DMS153 treated with DMSO at 0.1 percent for 48 hours (cell line): ENCODE measurements around the gene GFPT2.
A peak's percentile ranks its signal among the peaks of the same experiment; 100 is the strongest.
"Not testable (repeated sequence)": the region's sequence is repeated elsewhere in the genome, so short reads cannot be mapped to it uniquely, and the experiment has no call there.

Source experiments
- DNase-seq: peaks from one replicate; lab custom pipeline; 2025; ENCODE audit not compliant: unreplicated experiment; lab: John Stamatoyannopoulos, UW

The GFPT2 gene

GRCh38 chr5:180311216-180311615, 41.9 kb downstream of the GFPT2 start:
- no peak for DNase-seq

GRCh38 chr5:180306796-180307195, 46.3 kb downstream of the GFPT2 start:
- DNase-seq, result no peak

- no peak for DNase-seq
These were observed 47.7 kb downstream of the GFPT2 start for GRCh38 chr5:180305481-180305880.

GRCh38 chr5:180304431-180305375, 48.4 kb downstream of the GFPT2 start:
- DNase-seq, result no peak

GRCh38 chr5:180304016-180304292, 49.2 kb downstream of the GFPT2 start:
- no peak for DNase-seq

GRCh38 chr5:180303226-180304015, 49.7 kb downstream of the GFPT2 start:
- DNase-seq, result no peak

- no peak for DNase-seq
These were observed 50.9 kb downstream of the GFPT2 start for GRCh38 chr5:180302256-180302655.

- no peak for DNase-seq
These were observed 51.9 kb downstream of the GFPT2 start for GRCh38 chr5:180301253-180301652.

- DNase-seq, result no peak
These were observed 53.6 kb downstream of the GFPT2 start for GRCh38 chr5:180299526-180299925.

GRCh38 chr5:180299014-180299413, 54.1 kb downstream of the GFPT2 start:
- DNase-seq, result not testable (repeated sequence)

- DNase-seq, result no peak
These were observed 55.4 kb downstream of the GFPT2 start for GRCh38 chr5:180297587-180298282.

- no peak for DNase-seq
These were observed 56.4 kb downstream of the GFPT2 start for GRCh38 chr5:180296771-180297170.

- DNase-seq, result no peak
These were observed 58.1 kb downstream of the GFPT2 start for GRCh38 chr5:180294913-180295555.

- DNase-seq, result no peak
These were observed 58.7 kb downstream of the GFPT2 start for GRCh38 chr5:180294411-180294810.

GRCh38 chr5:180291943-180292831, 60.9 kb downstream of the GFPT2 start, which contains the start of gene MAPK9:
Gene MAPK9, minus strand, starts transcription at chr5:180292083. Its CDS starts 11,522 bp downstream, at chr5:180280561.
- peak; percentile 0 for DNase-seq

- no peak for DNase-seq
These were observed 61.7 kb downstream of the GFPT2 start for GRCh38 chr5:180291234-180291940.

GRCh38 chr5:180290568-180291233, 62.4 kb downstream of the GFPT2 start:
- DNase-seq, result no peak

GRCh38 chr5:180289966-180290365, 63.2 kb downstream of the GFPT2 start:
- DNase-seq, result no peak

- no peak for DNase-seq
These were observed 63.7 kb downstream of the GFPT2 start for GRCh38 chr5:180289433-180289832.
